Thymus (tissue), 11 donors: ENCODE results near the gene MS4A7. TPM values are rescaled to one million over a fixed set of nuclear protein-coding genes. Genes with fewer than 3 reads are reported as not detected.

Experiments
- DNase-seq, 9 donors: peaks; one replicate each; pipeline ENCODE4 v3.0.0-alpha.2; 2013; ENCODE audit warnings: low spot score in 9 of 9, low read depth in 6 of 9, missing footprints in 1 of 9
- H3K27ac ChIP-seq, 2 donors: one replicate each; pipeline ENCODE4 v1.5.1; 2013; ENCODE audit warnings: control low read depth in 1 of 2, low read depth in 1 of 2, low read length in 1 of 2, mild to moderate bottlenecking in 1 of 2, moderate library complexity in 1 of 2
- H3K27me3 ChIP-seq, 2 donors: one replicate each; pipeline ENCODE4 v1.5.1; 2013; ENCODE audit warnings: low read length in 1 of 2; ENCODE audit not compliant: control insufficient read depth in 2 of 2, insufficient read depth in 1 of 2
- H3K36me3 ChIP-seq, 2 donors: one replicate each; pipeline ENCODE4 v1.5.1; 2013; ENCODE audit warnings: low read length in 1 of 2, mild to moderate bottlenecking in 1 of 2, moderate library complexity in 1 of 2; ENCODE audit not compliant: control insufficient read depth in 2 of 2, insufficient read depth in 2 of 2
- H3K4me1 ChIP-seq, 2 donors: one replicate each; pipeline ENCODE4 v1.5.1; 2013; ENCODE audit warnings: low read length in 2 of 2; ENCODE audit not compliant: control insufficient read depth in 2 of 2, insufficient read depth in 2 of 2
- H3K4me3 ChIP-seq, 2 donors: one replicate each; pipeline ENCODE4 v1.5.1; 2013; ENCODE audit warnings: low read length in 2 of 2, control low read depth in 1 of 2, mild to moderate bottlenecking in 1 of 2
- H3K9me3 ChIP-seq, 2 donors: one replicate each; pipeline ENCODE4 v1.5.1; 2013; ENCODE audit warnings: low read length in 1 of 2, mild to moderate bottlenecking in 1 of 2; ENCODE audit not compliant: control insufficient read depth in 2 of 2, insufficient read depth in 1 of 2
- WGBS: extraction: QIAGEN DNeasy Blood & Tissue Kit; methylation state at CpG from one replicate; pipeline ENCODE4 v1.1.7; 2013; 5-methylcytosine and 5-hydroxymethylcytosine counted together
- polyA plus RNA-seq: library from polyadenylated mRNA; stranded (reverse); fragments of 200-250 nt; gene quantifications from one replicate; pipeline ENCODE4 v1.2.3, GENCODE V29; 2013
- total RNA-seq: library from RNA; stranded (reverse); fragments of 120-200 nt; gene quantifications from one replicate; pipeline ENCODE4 v1.2.4, GENCODE V29; 2013
- donor health status: healthy.

The MS4A7 gene
- total and polyA plus RNA-seq, 2 donors, result 13.4 to 21.8 TPM

GRCh38 chr11:60377401-60378136 is 763 bp upstream of the MS4A7 start:
- no peaks in the 10 kb centered on the region for H3K9me3 ChIP-seq
- H3K4me3 ChIP-seq, result no peak overlapping the region
- peak in 2 of 9 donors; percentile 5 to 28 for DNase-seq
- 89% methylated on average over 2 of the region's 2 CpGs for WGBS
- no peaks in the 10 kb centered on the region for H3K4me1 ChIP-seq
- H3K27me3 ChIP-seq, result no peaks in the 10 kb centered on the region
- peak overlapping the region in 1 of 2 donors; percentile 32 for H3K27ac ChIP-seq
- no peaks in the 10 kb centered on the region for H3K36me3 ChIP-seq

- Histone ChIP-seq H3K4me3 (no peak overlapping the region), H3K4me1 (no peaks in the 10 kb centered on the region), H3K36me3 (no peaks in the 10 kb centered on the region), H3K9me3 (no peaks in the 10 kb centered on the region), H3K27me3 (no peaks in the 10 kb centered on the region), H3K27ac (no peak overlapping the region)
- peak in 1 of 9 donors; percentile 18 for DNase-seq
- WGBS, result 87% methylated on average over 5 of the region's 5 CpGs
Measured at GRCh38 chr11:60389279-60389910, 11.1 kb downstream of the MS4A7 start.

- Histone ChIP-seq H3K4me3 (no peak overlapping the region), H3K27me3 (no peaks in the 10 kb centered on the region), H3K9me3 (no peaks in the 10 kb centered on the region), H3K4me1 (no peaks in the 10 kb centered on the region), H3K27ac (no peak overlapping the region), H3K36me3 (no peaks in the 10 kb centered on the region)
- no peak for DNase-seq
Measured at GRCh38 chr11:60390419-60390818, 12.1 kb downstream of the MS4A7 start.

GRCh38 chr11:60392361-60392760 is 14.0 kb downstream of the MS4A7 start:
- H3K27ac ChIP-seq, result no peak overlapping the region

GRCh38 chr11:60393016-60393415 is 14.7 kb downstream of the MS4A7 start:
- Histone ChIP-seq H3K4me3 (no peak overlapping the region), H3K36me3 (no peaks in the 10 kb centered on the region), H3K27ac (no peak overlapping the region), H3K9me3 (no peaks in the 10 kb centered on the region), H3K27me3 (no peaks in the 10 kb centered on the region), H3K4me1 (no peaks in the 10 kb centered on the region)
- DNase-seq, result no peak
- WGBS, result 95% methylated on average over 5 of the region's 5 CpGs

More at GRCh38 chr11:60392361-60392760, 14.0 kb downstream of the MS4A7 start:
- Histone ChIP-seq H3K9me3 (no peaks in the 10 kb centered on the region), H3K27me3 (no peaks in the 10 kb centered on the region), H3K36me3 (no peaks in the 10 kb centered on the region), H3K4me1 (no peaks in the 10 kb centered on the region), H3K4me3 (no peak overlapping the region)
- no peak for DNase-seq
- WGBS, result 96% methylated on average over 2 of the region's 2 CpGs

GRCh38 chr11:60394666-60395380 is 16.5 kb downstream of the MS4A7 start:
- 97% methylated on average over 7 of the region's 7 CpGs for WGBS
- no peak overlapping the region for H3K27ac ChIP-seq

GRCh38 chr11:60396382-60396781 is 18.1 kb downstream of the MS4A7 start, which contains the start of gene MS4A14:
MS4A14 (plus strand) TSS chr11:60396459; CDS start chr11:60396579, 120 bp downstream.
- WGBS, result 91% methylated on average over 3 of the region's 3 CpGs
- Histone ChIP-seq H3K27ac (no peak within 1 kb of the TSS), H3K9me3 (no peaks in the 10 kb centered on the region), H3K4me1 (no peaks in the 10 kb centered on the region), H3K4me3 (no peak within 1 kb of the TSS), H3K27me3 (no peaks in the 10 kb centered on the region), H3K36me3 (no peaks in the 10 kb centered on the region)
- no peak for DNase-seq

More at GRCh38 chr11:60394666-60395380, 16.5 kb downstream of the MS4A7 start:
- Histone ChIP-seq H3K9me3 (no peaks in the 10 kb centered on the region), H3K4me1 (no peaks in the 10 kb centered on the region), H3K4me3 (no peak overlapping the region), H3K36me3 (no peaks in the 10 kb centered on the region), H3K27me3 (no peaks in the 10 kb centered on the region)
- DNase-seq, result no peak

- peak in 1 of 9 donors; percentile 12 for DNase-seq
- Histone ChIP-seq H3K27me3 (no peaks in the 10 kb centered on the region), H3K36me3 (no peaks in the 10 kb centered on the region), H3K27ac (no peak overlapping the region), H3K4me3 (no peak overlapping the region), H3K9me3 (no peaks in the 10 kb centered on the region), H3K4me1 (no peaks in the 10 kb centered on the region)
- WGBS, result 2% methylated on average over 1 of the region's 1 CpG
Measured at GRCh38 chr11:60396799-60397198, 18.5 kb downstream of the MS4A7 start.

GRCh38 chr11:60420015-60420414 is 41.7 kb downstream of the MS4A7 start:
- no peaks in the 10 kb centered on the region for H3K27me3 ChIP-seq
- 24% methylated on average over 2 of the region's 2 CpGs for WGBS
- no peak overlapping the region for H3K27ac ChIP-seq

More at GRCh38 chr11:60420015-60420414, 41.7 kb downstream of the MS4A7 start:
- no peak for DNase-seq
- Histone ChIP-seq H3K4me1 (no peaks in the 10 kb centered on the region), H3K4me3 (no peak overlapping the region), H3K36me3 (no peaks in the 10 kb centered on the region), H3K9me3 (no peaks in the 10 kb centered on the region)
